IPS-18a (cell line): ENCODE data around the gene UCHL1.
"Not testable (repeated sequence)": the region's sequence is repeated elsewhere in the genome, so short reads cannot be mapped to it uniquely, and the experiment has no call there.

Experiments
- H3K27ac ChIP-seq: one replicate; pipeline ENCODE4 v1.5.1; 2013; ENCODE audit warnings: low read length
- H3K27me3 ChIP-seq: one replicate; pipeline ENCODE4 v1.6.1; 2013; ENCODE audit warnings: mild to moderate bottlenecking, low read length; ENCODE audit not compliant: control insufficient read depth, insufficient read depth
- H3K36me3 ChIP-seq: one replicate; pipeline ENCODE4 v1.6.1; 2013; ENCODE audit warnings: low read depth, low read length; ENCODE audit not compliant: control insufficient read depth
- H3K4me1 ChIP-seq: one replicate; pipeline ENCODE4 v1.6.1; 2013; ENCODE audit warnings: low read depth, low read length; ENCODE audit not compliant: control insufficient read depth
- H3K4me3 ChIP-seq: one replicate; pipeline ENCODE4 v1.5.1; 2013; ENCODE audit warnings: low read length
- H3K9ac ChIP-seq: one replicate; pipeline ENCODE4 v1.6.1; 2013; ENCODE audit warnings: mild to moderate bottlenecking, low read length, moderate library complexity
- H3K9me3 ChIP-seq: one replicate; pipeline ENCODE4 v1.6.1; 2013; ENCODE audit warnings: low read depth, low read length; ENCODE audit not compliant: control insufficient read depth

UCHL1 gene

GRCh38 chr4:41275931-41276330 lies 19.2 kb downstream of the UCHL1 start:
- not testable (repeated sequence) for H3K27ac ChIP-seq, H3K9me3 ChIP-seq, H3K36me3 ChIP-seq, H3K27me3 ChIP-seq, H3K9ac ChIP-seq, H3K4me1 ChIP-seq, H3K4me3 ChIP-seq

- no peak overlapping the region for H3K4me3 ChIP-seq
- no peak overlapping the region for H3K9ac ChIP-seq
Measured at GRCh38 chr4:41280010-41280409, 23.3 kb downstream of the UCHL1 start.

GRCh38 chr4:41281038-41281634 lies 24.4 kb downstream of the UCHL1 start:
- no peaks in the 10 kb centered on the region for H3K36me3 ChIP-seq
- no peak overlapping the region for H3K27ac ChIP-seq
- H3K4me3 ChIP-seq, result no peak overlapping the region
- H3K27me3 ChIP-seq, result no peaks in the 10 kb centered on the region
- no peak overlapping the region for H3K9ac ChIP-seq
- H3K9me3 ChIP-seq, result no peaks in the 10 kb centered on the region
- no peaks in the 10 kb centered on the region for H3K4me1 ChIP-seq

More at GRCh38 chr4:41280010-41280409, 23.3 kb downstream of the UCHL1 start:
- Histone ChIP-seq H3K36me3 (no peaks in the 10 kb centered on the region), H3K4me1 (no peaks in the 10 kb centered on the region), H3K27me3 (no peaks in the 10 kb centered on the region), H3K27ac (no peak overlapping the region), H3K9me3 (no peaks in the 10 kb centered on the region)

GRCh38 chr4:41282366-41282765 lies 25.6 kb downstream of the UCHL1 start:
- no peak overlapping the region for H3K27ac ChIP-seq
- no peaks in the 10 kb centered on the region for H3K4me1 ChIP-seq
- no peaks in the 10 kb centered on the region for H3K27me3 ChIP-seq
- no peak overlapping the region for H3K9ac ChIP-seq
- no peak overlapping the region for H3K4me3 ChIP-seq
- H3K9me3 ChIP-seq, result no peaks in the 10 kb centered on the region
- no peaks in the 10 kb centered on the region for H3K36me3 ChIP-seq

GRCh38 chr4:41285202-41285863 lies 28.6 kb downstream of the UCHL1 start:
- no peak overlapping the region for H3K9ac ChIP-seq
- H3K4me1 ChIP-seq, result no peaks in the 10 kb centered on the region
- H3K4me3 ChIP-seq, result no peak overlapping the region
- no peaks in the 10 kb centered on the region for H3K27me3 ChIP-seq
- H3K36me3 ChIP-seq, result no peaks in the 10 kb centered on the region
- H3K9me3 ChIP-seq, result peaks cover 4% of the 10 kb centered on the region
- no peak overlapping the region for H3K27ac ChIP-seq

- Histone ChIP-seq H3K4me1 (no peaks in the 10 kb centered on the region), H3K9ac (no peak overlapping the region), H3K4me3 (no peak overlapping the region), H3K9me3 (peaks cover 4% of the 10 kb centered on the region), H3K27ac (no peak overlapping the region), H3K36me3 (no peaks in the 10 kb centered on the region), H3K27me3 (no peaks in the 10 kb centered on the region)
Measured at GRCh38 chr4:41285864-41286235, 29.1 kb downstream of the UCHL1 start.

- Histone ChIP-seq H3K9me3 (peaks cover 4% of the 10 kb centered on the region), H3K27ac (no peak overlapping the region), H3K4me3 (no peak overlapping the region), H3K27me3 (no peaks in the 10 kb centered on the region), H3K9ac (no peak overlapping the region), H3K36me3 (no peaks in the 10 kb centered on the region), H3K4me1 (no peaks in the 10 kb centered on the region)
Measured at GRCh38 chr4:41287005-41287404, 30.3 kb downstream of the UCHL1 start.

- Histone ChIP-seq H3K27ac (no peak overlapping the region), H3K9me3 (peaks cover 4% of the 10 kb centered on the region)
Measured at GRCh38 chr4:41287852-41288251, 31.1 kb downstream of the UCHL1 start.

GRCh38 chr4:41288254-41288653 lies 31.5 kb downstream of the UCHL1 start:
- Histone ChIP-seq H3K27me3 (no peaks in the 10 kb centered on the region), H3K9me3 (peaks cover 4% of the 10 kb centered on the region), H3K36me3 (no peaks in the 10 kb centered on the region), H3K27ac (no peak overlapping the region), H3K4me3 (no peak overlapping the region), H3K9ac (no peak overlapping the region), H3K4me1 (no peaks in the 10 kb centered on the region)

More at GRCh38 chr4:41287852-41288251, 31.1 kb downstream of the UCHL1 start:
- no peaks in the 10 kb centered on the region for H3K36me3 ChIP-seq
- H3K4me3 ChIP-seq, result no peak overlapping the region
- H3K4me1 ChIP-seq, result no peaks in the 10 kb centered on the region
- H3K27me3 ChIP-seq, result no peaks in the 10 kb centered on the region
- no peak overlapping the region for H3K9ac ChIP-seq

GRCh38 chr4:41290479-41290878 lies 33.8 kb downstream of the UCHL1 start:
- H3K9ac ChIP-seq, result no peak overlapping the region
- H3K4me1 ChIP-seq, result no peaks in the 10 kb centered on the region
- H3K27me3 ChIP-seq, result no peaks in the 10 kb centered on the region
- no peak overlapping the region for H3K27ac ChIP-seq
- H3K9me3 ChIP-seq, result peaks cover 13% of the 10 kb centered on the region
- no peak overlapping the region for H3K4me3 ChIP-seq
- H3K36me3 ChIP-seq, result no peaks in the 10 kb centered on the region

GRCh38 chr4:41294445-41295062 lies 37.8 kb downstream of the UCHL1 start:
- H3K4me1 ChIP-seq, result no peaks in the 10 kb centered on the region
- peaks cover 10% of the 10 kb centered on the region for H3K9me3 ChIP-seq
- H3K27ac ChIP-seq, result no peak overlapping the region
- no peak overlapping the region for H3K9ac ChIP-seq
- no peak overlapping the region for H3K4me3 ChIP-seq
- no peaks in the 10 kb centered on the region for H3K36me3 ChIP-seq
- no peaks in the 10 kb centered on the region for H3K27me3 ChIP-seq

- Histone ChIP-seq H3K9me3 (peaks cover 10% of the 10 kb centered on the region), H3K4me1 (no peaks in the 10 kb centered on the region), H3K36me3 (no peaks in the 10 kb centered on the region), H3K9ac (no peak overlapping the region), H3K4me3 (no peak overlapping the region), H3K27ac (no peak overlapping the region), H3K27me3 (no peaks in the 10 kb centered on the region)
Measured at GRCh38 chr4:41296995-41297394, 40.3 kb downstream of the UCHL1 start.
